ENCODE measurements around the gene CAMKMT. TPM values are rescaled to one million over a fixed set of nuclear protein-coding genes. Genes with fewer than 3 reads are reported as not detected.

Gene CAMKMT
- polyA plus RNA-seq, 3 donors: 4.7 to 7.8 (median 7.0) TPM

- Histone ChIP-seq H3K79me2 (ENCODE audit: insufficient read depth, low read length) (no peaks in the 10 kb centered on the region), H3K4me3 (replicated peaks in 1 of 3; ENCODE audit: low read depth in 2 of 3, low read length in 3 of 3) (no peak overlapping the region), H3K36me3 (replicated peaks in 1 of 2; ENCODE audit: control insufficient read depth in 1 of 2, insufficient read depth in 2 of 2, low read length in 2 of 2) (no peaks in the 10 kb centered on the region), H2AFZ (ENCODE audit: insufficient read depth, low read depth, low read length, poor library complexity, severe bottlenecking) (no peak overlapping the region), H4K20me1 (ENCODE audit: insufficient read depth, low read length) (no peaks in the 10 kb centered on the region), H3K4me2 (replicated peaks; ENCODE audit: extremely low read depth, low read length, poor library complexity, severe bottlenecking) (no peak overlapping the region), H3K27ac (ENCODE audit: low read depth in 1 of 2, low read length in 2 of 2) (no peak overlapping the region), H3K4me1 (ENCODE audit: control insufficient read depth in 1 of 2, insufficient read depth in 2 of 2, low read length in 2 of 2) (peaks cover 27 to 39% of the 10 kb centered on the region in 2 donors), H3K9ac (ENCODE audit: insufficient read depth, low read length, poor library complexity, severe bottlenecking) (no peak overlapping the region), H3K27me3 (ENCODE audit: control insufficient read depth in 2 of 2, insufficient read depth in 2 of 2, low read length in 2 of 2) (no peaks in the 10 kb centered on the region), H3K9me3 (replicated peaks in 1 of 2; ENCODE audit: control insufficient read depth in 1 of 2, insufficient read depth in 1 of 2, low read length in 2 of 2) (peaks cover 0 to 3% of the 10 kb centered on the region in 2 donors)
- no peak for TF ChIP-seq CTCF (IDR thresholded peaks at IDR 0.05)
- intact Hi-C loops (cut with micrococcal nuclease): no loop called here
- no peak overlapping the region for H3K27ac Mint-ChIP-seq
- 100% methylated on average over 4 of the region's 8 CpGs for WGBS (ENCODE audit: insufficient coverage)
- H3K4me1 Mint-ChIP-seq: peaks cover 48% of the 10 kb centered on the region
- H3K9me3 Mint-ChIP-seq: peaks cover 0 to 5% (median 3%) of the 10 kb centered on the region in 7 donors
- no peaks in the 10 kb centered on the region for H3K36me3 Mint-ChIP-seq
- peaks cover 0 to 2% (median 0%) of the 10 kb centered on the region in 3 donors for H3K27me3 Mint-ChIP-seq (ENCODE audit: low read depth in 3 of 3)
- DNase-seq: peak in 1 of 3 donors; percentile 17
- H3K4me3 Mint-ChIP-seq: no peak overlapping the region
Observed at GRCh38 chr2:44572196-44572900, 210.6 kb downstream of the CAMKMT start.

- H2AFZ ChIP-seq (ENCODE audit: insufficient read depth, low read depth, low read length, poor library complexity, severe bottlenecking): no peak overlapping the region
- peak in 1 of 3 donors; percentile 44 for DNase-seq
- H3K4me3 ChIP-seq (replicated peaks in 1 of 3; ENCODE audit: low read depth in 2 of 3, low read length in 3 of 3): no peak overlapping the region
- H3K4me1 ChIP-seq (ENCODE audit: control insufficient read depth in 1 of 2, insufficient read depth in 2 of 2, low read length in 2 of 2): peaks cover 30 to 41% of the 10 kb centered on the region in 2 donors
- peaks cover 51% of the 10 kb centered on the region for H3K4me1 Mint-ChIP-seq
- H3K4me3 Mint-ChIP-seq: no peak overlapping the region
- H3K9ac ChIP-seq (ENCODE audit: insufficient read depth, low read length, poor library complexity, severe bottlenecking): no peak overlapping the region
- no peaks in the 10 kb centered on the region for H3K79me2 ChIP-seq (ENCODE audit: insufficient read depth, low read length)
- peaks cover 0 to 5% (median 0%) of the 10 kb centered on the region in 7 donors for H3K9me3 Mint-ChIP-seq
- H3K27ac ChIP-seq (ENCODE audit: low read depth in 1 of 2, low read length in 2 of 2): no peak overlapping the region
- H3K36me3 Mint-ChIP-seq: no peaks in the 10 kb centered on the region
- H3K27me3 ChIP-seq (ENCODE audit: control insufficient read depth in 2 of 2, insufficient read depth in 2 of 2, low read length in 2 of 2): no peaks in the 10 kb centered on the region
- no peak for TF ChIP-seq CTCF (IDR thresholded peaks at IDR 0.05)
- H3K4me2 ChIP-seq (replicated peaks; ENCODE audit: extremely low read depth, low read length, poor library complexity, severe bottlenecking): no peak overlapping the region
- no peaks in the 10 kb centered on the region for H3K9me3 ChIP-seq (replicated peaks in 1 of 2; ENCODE audit: control insufficient read depth in 1 of 2, insufficient read depth in 1 of 2, low read length in 2 of 2)
- no peaks in the 10 kb centered on the region for H3K27me3 Mint-ChIP-seq (ENCODE audit: low read depth in 3 of 3)
- no peaks in the 10 kb centered on the region for H4K20me1 ChIP-seq (ENCODE audit: insufficient read depth, low read length)
- intact Hi-C loops (cut with micrococcal nuclease): no loop called here
- WGBS (ENCODE audit: insufficient coverage): 100% methylated on average over 2 of the region's 5 CpGs
- H3K27ac Mint-ChIP-seq: peak overlapping the region in 2 of 7 donors; percentile 4 to 22
- H3K36me3 ChIP-seq (replicated peaks in 1 of 2; ENCODE audit: control insufficient read depth in 1 of 2, insufficient read depth in 2 of 2, low read length in 2 of 2): no peaks in the 10 kb centered on the region
Observed at GRCh38 chr2:44573996-44574395, 212.2 kb downstream of the CAMKMT start.
